ENCODE data around the gene SUPT3H.

DNA sequence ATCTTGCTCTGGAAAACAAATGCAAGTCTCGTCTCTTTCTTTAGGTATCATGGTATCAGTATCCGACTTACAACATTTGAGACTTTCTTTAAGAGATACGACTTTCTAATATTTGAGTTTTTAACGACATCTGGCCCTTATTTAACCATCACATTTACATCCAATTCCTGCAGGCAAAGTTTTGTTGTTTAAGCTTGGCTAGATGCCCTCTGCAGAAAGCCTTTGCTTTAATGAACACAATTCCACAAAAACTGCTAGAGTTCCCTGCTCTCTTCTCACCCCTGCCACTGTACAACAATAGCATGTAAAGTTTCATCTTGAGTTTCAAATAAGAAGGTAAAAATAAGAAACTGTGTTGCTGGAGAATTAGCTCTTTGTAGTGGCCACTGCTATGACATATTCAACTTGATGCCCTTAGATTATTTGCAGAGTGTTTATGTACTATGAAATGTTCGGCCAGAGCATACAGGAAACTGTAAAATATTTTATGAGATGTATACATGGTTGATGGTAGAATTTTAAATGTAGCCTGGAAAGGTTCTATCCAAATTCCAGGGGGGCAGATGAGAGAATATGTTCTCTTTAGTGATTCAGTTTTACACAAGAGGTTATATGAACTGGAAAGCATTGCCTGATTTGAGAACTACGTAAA, 551.6 kb downstream of the SUPT3H start:
- no peak for TF ChIP-seq POLR2A (IDR thresholded peaks at IDR 0.05)
- TF ChIP-seq, protein P1, sequence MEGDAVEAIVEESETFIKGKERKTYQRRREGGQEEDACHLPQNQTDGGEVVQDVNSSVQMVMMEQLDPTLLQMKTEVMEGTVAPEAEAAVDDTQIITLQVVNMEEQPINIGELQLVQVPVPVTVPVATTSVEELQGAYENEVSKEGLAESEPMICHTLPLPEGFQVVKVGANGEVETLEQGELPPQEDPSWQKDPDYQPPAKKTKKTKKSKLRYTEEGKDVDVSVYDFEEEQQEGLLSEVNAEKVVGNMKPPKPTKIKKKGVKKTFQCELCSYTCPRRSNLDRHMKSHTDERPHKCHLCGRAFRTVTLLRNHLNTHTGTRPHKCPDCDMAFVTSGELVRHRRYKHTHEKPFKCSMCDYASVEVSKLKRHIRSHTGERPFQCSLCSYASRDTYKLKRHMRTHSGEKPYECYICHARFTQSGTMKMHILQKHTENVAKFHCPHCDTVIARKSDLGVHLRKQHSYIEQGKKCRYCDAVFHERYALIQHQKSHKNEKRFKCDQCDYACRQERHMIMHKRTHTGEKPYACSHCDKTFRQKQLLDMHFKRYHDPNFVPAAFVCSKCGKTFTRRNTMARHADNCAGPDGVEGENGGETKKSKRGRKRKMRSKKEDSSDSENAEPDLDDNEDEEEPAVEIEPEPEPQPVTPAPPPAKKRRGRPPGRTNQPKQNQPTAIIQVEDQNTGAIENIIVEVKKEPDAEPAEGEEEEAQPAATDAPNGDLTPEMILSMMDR (IDR thresholded peaks at IDR 0.05), result no peak

All from lower leg skin (tissue), 3 donors.